IMR-90 (cell line): ENCODE measurements around the gene CCDC200. TPM values are rescaled to one million over a fixed set of nuclear protein-coding genes. Genes with fewer than 3 reads are reported as not detected.

Source experiments
- ATAC-seq: fragments of 200-7000 bp; cut with Tn5 transposase; 2 replicates; pipeline ENCODE4 v1.9.1; 2020; ENCODE audit warnings: low read depth, mild to moderate bottlenecking, moderate library complexity
- BruUV-seq: library from RNA; stranded (reverse); fragments of 400-500 nt; replicated peaks from 2 replicates; lab custom pipeline; 2021; lab: Mats Ljungman, UMichigan
- CTCF ChIA-PET: fragments of 300-600 bp; formaldehyde crosslinking; extraction: SDS; loops from one replicate; lab custom pipeline; 2021; ENCODE audit warnings: antibody characterized with exemption; lab: Yijun Ruan, JAX
- POLR2A ChIA-PET: fragments of 300-600 bp; sonication (Branson Sonifier 250); formaldehyde crosslinking; loops from one replicate; lab custom pipeline; 2022; ENCODE audit warnings: antibody characterized with exemption; ENCODE audit not compliant: unreplicated experiment; lab: Charles Lee
- DNase-seq: peaks from one replicate; pipeline ENCODE4 v3.0.0; 2013
- H2AFZ ChIP-seq: replicated peaks from 2 replicates; pipeline ENCODE3; 2013; ENCODE audit warnings: low read length, mild to moderate bottlenecking; ENCODE audit not compliant: poor library complexity
- H2AK5ac ChIP-seq: 2 replicates; pipeline ENCODE4 v1.6.1; 2013; ENCODE audit warnings: low read depth, low read length, inconsistent platforms
- H2AK9ac ChIP-seq: replicated peaks from 2 replicates; pipeline ENCODE3; 2013; ENCODE audit warnings: mild to moderate bottlenecking, low read depth, low read length, moderate library complexity; ENCODE audit not compliant: poor library complexity
- H2BK120ac ChIP-seq: 2 replicates; pipeline ENCODE4 v1.6.1; 2013; ENCODE audit warnings: low read depth, low read length, inconsistent platforms
- H2BK15ac ChIP-seq: 3 replicates; pipeline ENCODE4 v1.6.1; 2013; ENCODE audit warnings: low read depth, low read length, inconsistent platforms
- H2BK20ac ChIP-seq: 2 replicates; pipeline ENCODE4 v1.6.1; 2013; ENCODE audit warnings: low read depth, mild to moderate bottlenecking, inconsistent platforms, low read length, moderate library complexity
- H2BK5ac ChIP-seq: 2 replicates; pipeline ENCODE4 v1.6.1; 2013; ENCODE audit warnings: mild to moderate bottlenecking, low read depth, low read length, inconsistent platforms; ENCODE audit not compliant: poor library complexity, severe bottlenecking
- H3K14ac ChIP-seq: replicated peaks from 2 replicates; pipeline ENCODE4 v1.6.1; 2013; ENCODE audit warnings: low read depth, low read length, inconsistent platforms
- H3K18ac ChIP-seq: 2 replicates; pipeline ENCODE4 v1.6.1; 2013; ENCODE audit warnings: low read depth, low read length, control low read depth
- H3K23ac ChIP-seq: 2 replicates; pipeline ENCODE4 v1.6.1; 2013; ENCODE audit warnings: low read depth, low read length, inconsistent platforms
- H3K27ac ChIP-seq: 2 replicates; pipeline ENCODE4 v1.5.1; 2013; ENCODE audit warnings: mild to moderate bottlenecking, control low read depth, low read length; ENCODE audit not compliant: insufficient read depth
- H3K27me3 ChIP-seq: 2 replicates; pipeline ENCODE4 v1.6.1; 2013; ENCODE audit warnings: low read length; ENCODE audit not compliant: control insufficient read depth, insufficient read depth
- H3K36me3 ChIP-seq: 2 replicates; pipeline ENCODE4 v1.6.1; 2013; ENCODE audit warnings: low read length, mixed read lengths; ENCODE audit not compliant: control insufficient read depth, insufficient read depth
- H3K4ac ChIP-seq: 2 replicates; pipeline ENCODE4 v1.6.1; 2013; ENCODE audit warnings: low read depth, low read length, inconsistent platforms
- H3K4me1 ChIP-seq: 2 replicates; pipeline ENCODE4 v1.6.1; 2013; ENCODE audit warnings: low read length, mixed read lengths; ENCODE audit not compliant: control insufficient read depth, insufficient read depth
- H3K4me2 ChIP-seq: 2 replicates; pipeline ENCODE4 v1.6.1; 2013; ENCODE audit warnings: low read depth, mild to moderate bottlenecking, control low read depth, low read length, moderate library complexity
- H3K4me3 ChIP-seq: 2 replicates; pipeline ENCODE4 v1.5.1; 2013; ENCODE audit warnings: low read depth, mild to moderate bottlenecking, control low read depth, low read length, moderate library complexity; ENCODE audit not compliant: insufficient read depth
- H3K56ac ChIP-seq: 2 replicates; pipeline ENCODE4 v1.6.1; 2013; ENCODE audit warnings: low read length, inconsistent platforms; ENCODE audit not compliant: insufficient read depth; ENCODE audit errors: extremely low read depth
- H3K79me1 ChIP-seq, 2 experiments: 2 replicates each; pipeline ENCODE4 v1.6.1; 2013; ENCODE audit warnings: low read length in 2 of 2, inconsistent platforms in 1 of 2, low read depth in 1 of 2
- H3K9ac ChIP-seq: 2 replicates; pipeline ENCODE4 v1.6.1; 2013; ENCODE audit warnings: low read depth, low read length, control low read depth
- H3K9me1 ChIP-seq: 2 replicates; pipeline ENCODE4 v1.6.1; 2013; ENCODE audit warnings: low read length, inconsistent platforms; ENCODE audit not compliant: insufficient read depth
- H3K9me3 ChIP-seq: 2 replicates; pipeline ENCODE4 v1.6.1; 2013; ENCODE audit warnings: low read length; ENCODE audit not compliant: control insufficient read depth, insufficient read depth
- H4K20me1 ChIP-seq: 2 replicates; pipeline ENCODE4 v1.6.1; 2013; ENCODE audit warnings: low read length, inconsistent platforms; ENCODE audit not compliant: insufficient read depth
- H4K5ac ChIP-seq: 2 replicates; pipeline ENCODE4 v1.6.1; 2013; ENCODE audit warnings: mild to moderate bottlenecking, low read depth, low read length, control low read depth
- H4K8ac ChIP-seq, 2 experiments: 2 replicates each; pipeline ENCODE4 v1.6.1; 2013; ENCODE audit warnings: low read depth in 2 of 2, low read length in 2 of 2, control low read depth in 1 of 2, inconsistent platforms in 1 of 2
- H4K91ac ChIP-seq: 2 replicates; pipeline ENCODE4 v1.6.1; 2013; ENCODE audit warnings: low read depth, low read length, inconsistent platforms; ENCODE audit not compliant: insufficient read depth
- BHLHE40 ChIP-seq: fragments of 150-350 bp; IDR thresholded peaks from 2 replicates; pipeline ENCODE4 v1.6.1; 2016; ENCODE audit warnings: mild to moderate bottlenecking, low read depth, low read length
- CEBPB ChIP-seq: IDR thresholded peaks from 2 replicates; pipeline ENCODE4 v1.6.1; 2012; ENCODE audit warnings: low read depth, low read length, improper control_type of control experiment
- CHD1 ChIP-seq: IDR thresholded peaks from 2 replicates; pipeline ENCODE4 v1.6.1; 2012; ENCODE audit warnings: low read depth, low read length, improper control_type of control experiment
- FOS ChIP-seq: fragments of 150-350 bp; IDR thresholded peaks from 2 replicates; pipeline ENCODE4 v1.6.1; 2016; ENCODE audit warnings: low read depth, low read length
- MAFK ChIP-seq: IDR thresholded peaks from 2 replicates; pipeline ENCODE4 v1.6.1; 2012; ENCODE audit warnings: low read depth, low read length, improper control_type of control experiment
- MXI1 ChIP-seq: IDR thresholded peaks from 2 replicates; pipeline ENCODE4 v1.6.1; 2012; ENCODE audit warnings: low read depth, mild to moderate bottlenecking, low read length, moderate library complexity, borderline replicate concordance
- NFE2L2 ChIP-seq: fragments of 150-350 bp; IDR thresholded peaks from 2 replicates; pipeline ENCODE4 v1.6.1; 2016; ENCODE audit warnings: low read depth, mild to moderate bottlenecking, low read length
- POLR2A ChIP-seq: IDR thresholded peaks from 2 replicates; pipeline ENCODE4 v1.6.1; 2012; ENCODE audit warnings: mild to moderate bottlenecking, low read depth, low read length
- RAD21 ChIP-seq: IDR thresholded peaks from 2 replicates; pipeline ENCODE4 v1.6.1; 2012; ENCODE audit warnings: low read length, improper control_type of control experiment
- RCOR1 ChIP-seq: IDR thresholded peaks from 2 replicates; pipeline ENCODE4 v1.6.1; 2012; ENCODE audit warnings: mild to moderate bottlenecking, low read length, improper control_type of control experiment; ENCODE audit not compliant: insufficient replicate concordance
- RFX5 ChIP-seq: IDR thresholded peaks from 2 replicates; pipeline ENCODE4 v1.8.0; 2012; ENCODE audit warnings: low read depth, mild to moderate bottlenecking, low read length, moderate library complexity
- WGBS, 2 experiments: methylation state at CpG; one replicate each; pipeline versions ENCODE4 v1.1.5 to v1.1.7; 2013; ENCODE audit warnings: missing lambda C conversion rate in 2 of 2; ENCODE audit not compliant: insufficient read length in 1 of 2; ENCODE audit errors: extremely low coverage in 2 of 2; 5-methylcytosine and 5-hydroxymethylcytosine counted together
- dilution Hi-C: fragments of 300-500 bp; cut with HindIII; formaldehyde crosslinking; loops from one replicate; pipeline ENCODE4 v1.14.3; 2018; ENCODE audit warnings: low sequenced_read_pairs; ENCODE audit not compliant: unreplicated experiment
- in situ Hi-C: fragments of 300-500 bp; cut with MboI; formaldehyde crosslinking; loops from 3 replicates; pipeline ENCODE4 v1.14.3; 2019; ENCODE audit warnings: low sequenced_read_pairs, inconsistent platforms, mixed read lengths
- intact Hi-C: fragments of 100-400 bp; cut with micrococcal nuclease; formaldehyde crosslinking; loops from 2 replicates; pipeline ENCODE4 v1.10.0; 2022
- polyA plus RNA-seq, 3 experiments: library from polyadenylated mRNA; depleted of rRNA; stranded (reverse); fragments of >200 nt; gene quantifications; 2 replicates each; pipeline ENCODE4 v1.2.3, GENCODE V29; 2012; ENCODE audit warnings: low replicate concordance in 1 of 3
- total RNA-seq: library from RNA; depleted of rRNA; stranded (reverse); fragments of >200 nt; gene quantifications from 2 replicates; pipeline ENCODE4 v1.2.3, GENCODE V29; 2012
- TF ChIP-seq, protein P1 (sequence below): fragments of 150-350 bp; IDR thresholded peaks from 2 replicates; pipeline ENCODE4 v1.6.1; 2017; ENCODE audit warnings: mild to moderate bottlenecking, antibody characterized with exemption, low read length, low read depth
- TF ChIP-seq, protein P2 (sequence below): conservative IDR thresholded peaks from 2 replicates; pipeline ENCODE4 v1.5.1; 2012; ENCODE audit warnings: mild to moderate bottlenecking, low read depth, low read length, improper control_type of control experiment
- TF ChIP-seq, protein P3 (sequence below): fragments of 150-350 bp; IDR thresholded peaks from 2 replicates; pipeline ENCODE4 v1.6.1; 2016; ENCODE audit warnings: low read depth, mild to moderate bottlenecking, low read length, moderate library complexity, borderline replicate concordance

CCDC200 gene
- total and polyA plus RNA-seq, 2 of the 4 experiments (the other 2 are of a cell fraction) = not detected

DNA sequence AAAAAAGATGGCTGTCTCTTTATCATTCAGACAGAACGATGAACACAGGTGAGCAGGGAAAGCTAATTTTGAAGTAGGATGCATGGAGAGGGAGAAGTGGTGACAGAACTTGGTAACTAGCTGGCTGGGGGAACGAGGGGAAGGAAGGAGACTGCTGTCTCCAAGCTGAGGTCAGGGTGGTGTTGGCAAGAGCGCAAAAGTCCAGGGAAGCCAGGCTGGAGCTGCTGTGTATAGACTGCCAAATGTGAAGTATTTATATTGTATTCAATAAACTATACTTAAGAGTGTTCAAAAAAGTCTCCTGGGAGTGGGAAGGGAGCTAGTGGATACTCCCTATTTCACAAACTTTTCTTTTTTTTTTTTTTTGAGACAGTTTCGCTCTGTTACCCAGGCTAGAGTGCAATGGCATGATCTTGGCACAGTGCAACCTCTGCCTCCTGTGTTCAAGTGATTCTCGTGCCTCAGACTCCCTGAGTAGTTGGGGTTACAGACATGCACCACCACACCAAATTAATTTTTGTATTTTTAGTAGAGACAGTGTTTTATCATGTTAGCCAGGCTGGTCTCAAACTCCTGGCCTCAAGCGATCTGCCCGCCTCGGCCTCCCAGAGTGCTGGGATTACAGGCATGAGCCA is 8.6 kb downstream of the CCDC200 start (continued):
- no peak for TF ChIP-seq FOS

DNA sequence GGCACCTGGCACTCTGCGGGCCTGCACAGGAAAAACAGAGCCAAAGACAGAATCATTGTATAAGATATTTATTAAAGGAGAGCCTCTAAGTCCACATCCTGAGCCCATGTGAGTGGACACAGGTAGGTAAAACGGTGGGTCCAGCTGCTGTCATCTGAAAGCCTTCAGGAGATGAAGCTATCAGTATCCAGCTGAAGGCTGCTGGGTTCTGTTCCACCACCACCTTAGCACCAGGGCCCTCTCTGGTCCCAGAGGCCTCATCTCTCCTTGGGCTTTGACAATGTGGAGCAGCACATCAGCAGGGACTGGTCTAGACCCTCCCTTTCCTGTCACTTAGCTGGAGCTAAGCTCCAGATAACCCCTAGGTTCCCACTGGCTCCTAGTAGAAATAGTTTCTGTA is 9.4 kb downstream of the CCDC200 start:
- H3K18ac ChIP-seq = no peak overlapping the region
- peaks cover 3 to 29% of the 10 kb centered on the region in 2 experiments; a peak in 2 of 4 replicates for H3K79me1 ChIP-seq
- H4K91ac ChIP-seq = no peak overlapping the region
- no peak overlapping the region for H3K4ac ChIP-seq
- H3K23ac ChIP-seq = no peak overlapping the region
- H3K9me3 ChIP-seq = no peaks in the 10 kb centered on the region
- H3K56ac ChIP-seq = no peak overlapping the region
- H3K27ac ChIP-seq = no peak overlapping the region
- no peak overlapping the region for H4K8ac ChIP-seq
- H2AK9ac ChIP-seq = no peak overlapping the region
- ATAC-seq = no peak
- no TSS peak for BruUV-seq
- H3K9me1 ChIP-seq = peaks cover 17% of the 10 kb centered on the region
- peaks cover 39% of the 10 kb centered on the region for H3K36me3 ChIP-seq
- H3K9ac ChIP-seq = no peak overlapping the region
- H3K14ac ChIP-seq = no peak overlapping the region
- in situ Hi-C loops (loop anchor here (25.0 kb wide), 1 partner anchor 93 kb away; no protein-coding TSS in a partner anchor), dilution Hi-C loops (no loop called here), intact Hi-C loops (loop anchor here (10.0 kb wide), 1 partner anchor 296 kb away; no protein-coding TSS in a partner anchor)
- H2AFZ ChIP-seq = no peak overlapping the region
- no peak overlapping the region for H2AK5ac ChIP-seq
- H3K4me2 ChIP-seq = no peak overlapping the region
- H4K5ac ChIP-seq = no peak overlapping the region
- WGBS, 2 experiments = no CpG with 5 or more reads among the region's 2 CpGs
- H2BK15ac ChIP-seq = no peak overlapping the region
- no peak overlapping the region for H2BK5ac ChIP-seq
- no peak overlapping the region for H2BK20ac ChIP-seq
- CTCF ChIA-PET = no interaction called here
- no peaks in the 10 kb centered on the region for H3K4me1 ChIP-seq
- no peaks in the 10 kb centered on the region; the same call in 1 of the 2 replicates for H4K20me1 ChIP-seq
- no peaks in the 10 kb centered on the region for H3K27me3 ChIP-seq
- no peak for DNase-seq
- no peak overlapping the region for H2BK120ac ChIP-seq
- POLR2A ChIA-PET = no interaction called here
- no peak overlapping the region for H3K4me3 ChIP-seq
- no peak for TF ChIP-seq CHD1
- TF ChIP-seq MAFK = no peak
- TF ChIP-seq MXI1 = no peak
- TF ChIP-seq CEBPB = no peak
- no peak for TF ChIP-seq POLR2A
- TF ChIP-seq BHLHE40 = no peak
- TF ChIP-seq RCOR1 = no peak
- TF ChIP-seq RAD21 = no peak
- no peak for TF ChIP-seq RFX5
- TF ChIP-seq, protein P1, sequence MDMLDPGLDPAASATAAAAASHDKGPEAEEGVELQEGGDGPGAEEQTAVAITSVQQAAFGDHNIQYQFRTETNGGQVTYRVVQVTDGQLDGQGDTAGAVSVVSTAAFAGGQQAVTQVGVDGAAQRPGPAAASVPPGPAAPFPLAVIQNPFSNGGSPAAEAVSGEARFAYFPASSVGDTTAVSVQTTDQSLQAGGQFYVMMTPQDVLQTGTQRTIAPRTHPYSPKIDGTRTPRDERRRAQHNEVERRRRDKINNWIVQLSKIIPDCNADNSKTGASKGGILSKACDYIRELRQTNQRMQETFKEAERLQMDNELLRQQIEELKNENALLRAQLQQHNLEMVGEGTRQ = no peak
- TF ChIP-seq, protein P2, sequence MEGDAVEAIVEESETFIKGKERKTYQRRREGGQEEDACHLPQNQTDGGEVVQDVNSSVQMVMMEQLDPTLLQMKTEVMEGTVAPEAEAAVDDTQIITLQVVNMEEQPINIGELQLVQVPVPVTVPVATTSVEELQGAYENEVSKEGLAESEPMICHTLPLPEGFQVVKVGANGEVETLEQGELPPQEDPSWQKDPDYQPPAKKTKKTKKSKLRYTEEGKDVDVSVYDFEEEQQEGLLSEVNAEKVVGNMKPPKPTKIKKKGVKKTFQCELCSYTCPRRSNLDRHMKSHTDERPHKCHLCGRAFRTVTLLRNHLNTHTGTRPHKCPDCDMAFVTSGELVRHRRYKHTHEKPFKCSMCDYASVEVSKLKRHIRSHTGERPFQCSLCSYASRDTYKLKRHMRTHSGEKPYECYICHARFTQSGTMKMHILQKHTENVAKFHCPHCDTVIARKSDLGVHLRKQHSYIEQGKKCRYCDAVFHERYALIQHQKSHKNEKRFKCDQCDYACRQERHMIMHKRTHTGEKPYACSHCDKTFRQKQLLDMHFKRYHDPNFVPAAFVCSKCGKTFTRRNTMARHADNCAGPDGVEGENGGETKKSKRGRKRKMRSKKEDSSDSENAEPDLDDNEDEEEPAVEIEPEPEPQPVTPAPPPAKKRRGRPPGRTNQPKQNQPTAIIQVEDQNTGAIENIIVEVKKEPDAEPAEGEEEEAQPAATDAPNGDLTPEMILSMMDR = no peak
- TF ChIP-seq, protein P3, sequence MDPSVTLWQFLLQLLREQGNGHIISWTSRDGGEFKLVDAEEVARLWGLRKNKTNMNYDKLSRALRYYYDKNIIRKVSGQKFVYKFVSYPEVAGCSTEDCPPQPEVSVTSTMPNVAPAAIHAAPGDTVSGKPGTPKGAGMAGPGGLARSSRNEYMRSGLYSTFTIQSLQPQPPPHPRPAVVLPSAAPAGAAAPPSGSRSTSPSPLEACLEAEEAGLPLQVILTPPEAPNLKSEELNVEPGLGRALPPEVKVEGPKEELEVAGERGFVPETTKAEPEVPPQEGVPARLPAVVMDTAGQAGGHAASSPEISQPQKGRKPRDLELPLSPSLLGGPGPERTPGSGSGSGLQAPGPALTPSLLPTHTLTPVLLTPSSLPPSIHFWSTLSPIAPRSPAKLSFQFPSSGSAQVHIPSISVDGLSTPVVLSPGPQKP = no peak
- TF ChIP-seq NFE2L2 = no peak
- no peak for TF ChIP-seq FOS
